Vagina (tissue), 2 donors: ENCODE measurements around the gene B3GALT4.
A peak's percentile ranks its signal among the peaks of the same experiment; 100 is the strongest.

Experiments
- CTCF ChIP-seq, 3 experiments: fragments of 450-650 bp in 2 of 3; fragments of 200-600 bp in 1 of 3; sonication (generic) in 1 of 3; IDR thresholded peaks; one replicate each; pipeline ENCODE4 v1.5.1; 2017 to 2019; ENCODE audit warnings: antibody characterized with exemption in 3 of 3, mild to moderate bottlenecking in 2 of 3, moderate library complexity in 2 of 3
- POLR2A ChIP-seq, 2 donors: fragments of 450-650 bp; IDR thresholded peaks; one replicate each; pipeline ENCODE4 v1.6.1; 2017; ENCODE audit warnings: antibody characterized with exemption in 2 of 2, mild to moderate bottlenecking in 2 of 2, moderate library complexity in 2 of 2

GRCh38 chr6:33276864-33277662 lies at the start of gene B3GALT4:
- TF ChIP-seq CTCF (IDR thresholded peaks at IDR 0.05) = peak in 2 of 3 experiments; percentile 40
- TF ChIP-seq POLR2A (IDR thresholded peaks at IDR 0.05) = peak in 1 of 2 donors; percentile 41
